GM23338 (cell line): ENCODE data around the gene BCAS3. TPM values are rescaled to one million over a fixed set of nuclear protein-coding genes. Genes with fewer than 3 reads are reported as not detected.

Experiments
- ATAC-seq: fragments of 200-7000 bp; cut with Tn5 transposase; 3 replicates; pipeline ENCODE4 v1.9.1; 2020
- DNase-seq: peaks from one replicate; pipeline ENCODE4 v3.0.0-alpha.2; 2015; ENCODE audit warnings: low spot score
- H2AFZ ChIP-seq: fragments of 200-600 bp; sonication (generic); 2 replicates; pipeline ENCODE4 v1.8.0; 2016; ENCODE audit warnings: antibody characterized with exemption, mild to moderate bottlenecking, moderate library complexity
- H3F3A ChIP-seq: fragments of 200-600 bp; sonication (generic); replicated peaks from 2 replicates; pipeline ENCODE4 v1.8.0; 2017; ENCODE audit warnings: antibody characterized with exemption, mixed run types, low read depth
- H3K27ac ChIP-seq: fragments of 200-600 bp; sonication (generic); 2 replicates; pipeline ENCODE4 v1.6.1; 2016; ENCODE audit warnings: low read depth
- H3K27me3 ChIP-seq: fragments of 200-600 bp; sonication (generic); 2 replicates; pipeline ENCODE4 v1.8.0; 2016; ENCODE audit warnings: mild to moderate bottlenecking, mixed run types, moderate library complexity; ENCODE audit not compliant: insufficient read depth
- H3K36me3 ChIP-seq: fragments of 200-600 bp; sonication (generic); 2 replicates; pipeline ENCODE4 v1.8.0; 2016; ENCODE audit warnings: mild to moderate bottlenecking; ENCODE audit not compliant: insufficient read depth
- H3K4me1 ChIP-seq: fragments of 200-600 bp; sonication (generic); 2 replicates; pipeline ENCODE4 v1.8.0; 2016; ENCODE audit warnings: mild to moderate bottlenecking, moderate library complexity; ENCODE audit not compliant: insufficient read depth
- H3K4me2 ChIP-seq: fragments of 200-600 bp; sonication (generic); 2 replicates; pipeline ENCODE4 v1.7.1; 2017; ENCODE audit warnings: mixed run types
- H3K4me3 ChIP-seq: fragments of 200-600 bp; sonication (generic); 2 replicates; pipeline ENCODE4 v1.6.1; 2016; ENCODE audit warnings: mixed run types
- H3K79me2 ChIP-seq: fragments of 200-600 bp; sonication (generic); replicated peaks from 2 replicates; pipeline ENCODE4 v1.8.0; 2017; ENCODE audit warnings: mild to moderate bottlenecking; ENCODE audit not compliant: insufficient read depth
- H3K9me2 ChIP-seq: fragments of 200-600 bp; sonication (generic); 2 replicates; pipeline ENCODE4 v1.8.0; 2017; ENCODE audit not compliant: insufficient read depth
- H4K20me1 ChIP-seq: fragments of 200-600 bp; sonication (generic); replicated peaks from 2 replicates; pipeline ENCODE4 v1.8.0; 2017; ENCODE audit warnings: mild to moderate bottlenecking; ENCODE audit not compliant: insufficient read depth
- H3K27ac Mint-ChIP-seq: 2 replicates; pipeline ENCODE4 v1.8.0; 2020; ENCODE audit warnings: inconsistent platforms, mild to moderate bottlenecking, moderate library complexity, mixed read lengths
- H3K27me3 Mint-ChIP-seq: 3 replicates; pipeline ENCODE4 v1.8.0; 2022; ENCODE audit warnings: low read depth, mild to moderate bottlenecking, moderate library complexity, mixed read lengths, inconsistent platforms; ENCODE audit not compliant: insufficient read depth, poor library complexity
- H3K36me3 Mint-ChIP-seq: 3 replicates; pipeline ENCODE4 v1.8.0; 2021; ENCODE audit warnings: low read depth, mild to moderate bottlenecking, inconsistent platforms, moderate library complexity, mixed read lengths
- H3K4me1 Mint-ChIP-seq: 3 replicates; pipeline ENCODE4 v1.8.0; 2020; ENCODE audit warnings: mild to moderate bottlenecking, inconsistent platforms, mixed read lengths
- H3K4me3 Mint-ChIP-seq: 3 replicates; pipeline ENCODE4 v1.8.0; 2021; ENCODE audit warnings: moderate library complexity, mild to moderate bottlenecking, inconsistent platforms, mixed read lengths
- H3K9me3 Mint-ChIP-seq: 3 replicates; pipeline ENCODE4 v1.8.0; 2020; ENCODE audit warnings: moderate library complexity, mild to moderate bottlenecking, inconsistent platforms, mixed read lengths
- CREB1 ChIP-seq: fragments of 250-450 bp; sonication (Bioruptor Pico); IDR thresholded peaks from 2 replicates; pipeline ENCODE4 v1.5.0; 2020; ENCODE audit warnings: low read depth, mild to moderate bottlenecking, moderate library complexity
- CTCF ChIP-seq, 2 experiments: fragments of 200-600 bp in 1 of 2; sonication (generic) in 1 of 2; conservative IDR thresholded peaks; 2 replicates each; pipeline versions ENCODE4 v1.5.1 to v1.6.1; 2016 to 2017; ENCODE audit warnings: antibody characterized with exemption in 2 of 2, low read depth in 2 of 2, mild to moderate bottlenecking in 2 of 2, moderate library complexity in 1 of 2
- ETS1 ChIP-seq: IDR thresholded peaks from 2 replicates; pipeline ENCODE4 v1.6.1; 2016; ENCODE audit warnings: antibody characterized with exemption
- EZH2 ChIP-seq: fragments of 200-600 bp; sonication (generic); IDR thresholded peaks from one replicate; pipeline ENCODE4 v1.8.0; 2017; ENCODE audit warnings: antibody characterized with exemption, mild to moderate bottlenecking, low read depth; ENCODE audit not compliant: unreplicated experiment
- EZH2phosphoT487 ChIP-seq: fragments of 200-600 bp; sonication (generic); IDR thresholded peaks from one replicate; pipeline ENCODE4 v1.8.1; 2018; ENCODE audit warnings: antibody characterized with exemption; ENCODE audit not compliant: unreplicated experiment
- JUNB ChIP-seq: IDR thresholded peaks from one replicate; pipeline ENCODE4 v1.6.1; 2016; ENCODE audit warnings: antibody characterized with exemption; ENCODE audit not compliant: unreplicated experiment
- NANOG ChIP-seq: IDR thresholded peaks from 2 replicates; pipeline ENCODE4 v1.6.1; 2016; ENCODE audit warnings: antibody characterized with exemption, borderline replicate concordance
- POLR2AphosphoS5 ChIP-seq: IDR thresholded peaks from 2 replicates; pipeline ENCODE4 v1.6.1; 2016; ENCODE audit warnings: antibody characterized with exemption, low read depth
- REST ChIP-seq: IDR thresholded peaks from one replicate; pipeline ENCODE4 v1.6.1; 2018; ENCODE audit warnings: antibody characterized with exemption; ENCODE audit not compliant: unreplicated experiment
- STAT1 ChIP-seq: IDR thresholded peaks from one replicate; pipeline ENCODE4 v1.6.1; 2016; ENCODE audit warnings: antibody characterized with exemption; ENCODE audit not compliant: unreplicated experiment
- ZNF114 ChIP-seq: fragments of 250-450 bp; sonication (Bioruptor Pico); IDR thresholded peaks from 2 replicates; pipeline ENCODE4 v1.5.0; 2020; ENCODE audit warnings: mild to moderate bottlenecking, moderate library complexity
- ZNF331 ChIP-seq: fragments of 250-450 bp; sonication (Bioruptor Pico); IDR thresholded peaks from 2 replicates; pipeline ENCODE4 v1.5.0; 2020; ENCODE audit warnings: low read depth, mild to moderate bottlenecking, moderate library complexity
- ZNF462 ChIP-seq: fragments of 250-450 bp; sonication (Bioruptor Pico); IDR thresholded peaks from 2 replicates; pipeline ENCODE4 v1.5.0; 2020; ENCODE audit warnings: mild to moderate bottlenecking, moderate library complexity
- polyA plus RNA-seq: library from polyadenylated mRNA; unstranded; fragments of >200 nt; fragmentation: Nextera tagmentation; extraction: Ambion mirVana; gene quantifications from 2 replicates; pipeline ENCODE4 v1.2.1, GENCODE V29; 2016
- total RNA-seq: library from RNA; depleted of rRNA; stranded (reverse); fragments of >200 nt; shearing (Covaris generic); gene quantifications from 2 replicates; pipeline ENCODE4 v1.2.3, GENCODE V29; 2014

Gene BCAS3
- total and polyA plus RNA-seq, 2 experiments from 2014 or later, result 8.2 to 28.0 TPM

GRCh38 chr17:61018938-61019337 lies 341.3 kb downstream of the BCAS3 start:
- no peak overlapping the region for H2AFZ ChIP-seq
- Mint-ChIP-seq H3K9me3 (no peaks in the 10 kb centered on the region), H3K27ac (no peak overlapping the region), H3K4me3 (no peak overlapping the region), H3K36me3 (no peaks in the 10 kb centered on the region), H3K27me3 (no peaks in the 10 kb centered on the region), H3K4me1 (peaks cover 3% of the 10 kb centered on the region; the same call in 1 of the 3 replicates)
- H3K4me1 ChIP-seq, result peaks cover 3% of the 10 kb centered on the region
- H3K36me3 ChIP-seq, result no peaks in the 10 kb centered on the region
- H4K20me1 ChIP-seq, result no peaks in the 10 kb centered on the region
- ATAC-seq, result peak; percentile 65
- H3K79me2 ChIP-seq, result no peaks in the 10 kb centered on the region
- H3F3A ChIP-seq, result no peaks in the 10 kb centered on the region
- DNase-seq, result peak; percentile 41
- TF ChIP-seq ZNF462 (CRISPR knock-in tag) (no peak), STAT1 (no peak), POLR2AphosphoS5 (no peak), EZH2phosphoT487 (no peak), JUNB (no peak), REST (no peak), CTCF (conservative IDR thresholded peaks at IDR 0.05; ENCODE audit: low read depth in 2 of 2) (no peak), ETS1 (no peak), ZNF114 (no peak), EZH2 (no peak), NANOG (no peak), CREB1 (no peak), ZNF331 (CRISPR knock-in tag) (no peak)
- H3K4me2 ChIP-seq, result no peak overlapping the region
- no peak overlapping the region for H3K27ac ChIP-seq
- no peaks in the 10 kb centered on the region for H3K27me3 ChIP-seq
- H3K4me3 ChIP-seq, result no peak overlapping the region
- no peaks in the 10 kb centered on the region for H3K9me2 ChIP-seq
